ENCODE data around the gene ETS1. TPM values are rescaled to one million over a fixed set of nuclear protein-coding genes. Genes with fewer than 3 reads are reported as not detected.

ETS1 gene
- total RNA-seq, 1 experiment from 2014 or later: 1.1 TPM

- H3K4me1 ChIP-seq: peaks cover 13% of the 10 kb centered on the region
- H3K4me1 Mint-ChIP-seq (ENCODE audit: low read depth, unreplicated experiment): peaks cover 12% of the 10 kb centered on the region
- POLR2A ChIA-PET: interaction anchor here (0.7 kb wide), 1 partner anchor 62 kb away, joined by 4 read pairs; no protein-coding TSS in a partner anchor
- no peaks in the 10 kb centered on the region for H3K9me3 Mint-ChIP-seq (ENCODE audit: unreplicated experiment)
- TF ChIP-seq, protein P1, sequence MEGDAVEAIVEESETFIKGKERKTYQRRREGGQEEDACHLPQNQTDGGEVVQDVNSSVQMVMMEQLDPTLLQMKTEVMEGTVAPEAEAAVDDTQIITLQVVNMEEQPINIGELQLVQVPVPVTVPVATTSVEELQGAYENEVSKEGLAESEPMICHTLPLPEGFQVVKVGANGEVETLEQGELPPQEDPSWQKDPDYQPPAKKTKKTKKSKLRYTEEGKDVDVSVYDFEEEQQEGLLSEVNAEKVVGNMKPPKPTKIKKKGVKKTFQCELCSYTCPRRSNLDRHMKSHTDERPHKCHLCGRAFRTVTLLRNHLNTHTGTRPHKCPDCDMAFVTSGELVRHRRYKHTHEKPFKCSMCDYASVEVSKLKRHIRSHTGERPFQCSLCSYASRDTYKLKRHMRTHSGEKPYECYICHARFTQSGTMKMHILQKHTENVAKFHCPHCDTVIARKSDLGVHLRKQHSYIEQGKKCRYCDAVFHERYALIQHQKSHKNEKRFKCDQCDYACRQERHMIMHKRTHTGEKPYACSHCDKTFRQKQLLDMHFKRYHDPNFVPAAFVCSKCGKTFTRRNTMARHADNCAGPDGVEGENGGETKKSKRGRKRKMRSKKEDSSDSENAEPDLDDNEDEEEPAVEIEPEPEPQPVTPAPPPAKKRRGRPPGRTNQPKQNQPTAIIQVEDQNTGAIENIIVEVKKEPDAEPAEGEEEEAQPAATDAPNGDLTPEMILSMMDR (IDR thresholded peaks at IDR 0.05; ENCODE audit: insufficient read depth in 1 of 2, low read depth in 1 of 2, low read length in 1 of 2, severe bottlenecking in 1 of 2, unreplicated experiment in 1 of 2): no peak
- CTCF ChIA-PET: interaction anchor here (0.6 kb wide), 1 partner anchor 120 kb away, joined by 6 read pairs; no protein-coding TSS in a partner anchor
- intact Hi-C loops (cut with micrococcal nuclease; ENCODE audit: unreplicated experiment): no loop called here
- H3K4me3 Mint-ChIP-seq (ENCODE audit: unreplicated experiment): no peak overlapping the region
- peak; percentile 55 to 77 for DNase-seq
- no peak overlapping the region for H3K4me3 ChIP-seq (ENCODE audit: low read depth, low read length)
- H3K27ac Mint-ChIP-seq (ENCODE audit: unreplicated experiment): no peak overlapping the region
- BruUV-seq (replicated peaks): no TSS peak
- no peaks in the 10 kb centered on the region for H3K27me3 ChIP-seq (replicated peaks; ENCODE audit: control insufficient read depth, insufficient read depth, low read length)
- H3K27me3 Mint-ChIP-seq (ENCODE audit: insufficient read depth, unreplicated experiment): no peaks in the 10 kb centered on the region
- no peaks in the 10 kb centered on the region for H3K9me3 ChIP-seq
- no peaks in the 10 kb centered on the region for H3K36me3 Mint-ChIP-seq (ENCODE audit: insufficient read depth, unreplicated experiment)
- no peaks in the 10 kb centered on the region for H3K36me3 ChIP-seq (ENCODE audit: control insufficient read depth, insufficient read depth, low read length)
Observed at GRCh38 chr11:128424851-128425285, 162.5 kb downstream of the ETS1 start.

DNA sequence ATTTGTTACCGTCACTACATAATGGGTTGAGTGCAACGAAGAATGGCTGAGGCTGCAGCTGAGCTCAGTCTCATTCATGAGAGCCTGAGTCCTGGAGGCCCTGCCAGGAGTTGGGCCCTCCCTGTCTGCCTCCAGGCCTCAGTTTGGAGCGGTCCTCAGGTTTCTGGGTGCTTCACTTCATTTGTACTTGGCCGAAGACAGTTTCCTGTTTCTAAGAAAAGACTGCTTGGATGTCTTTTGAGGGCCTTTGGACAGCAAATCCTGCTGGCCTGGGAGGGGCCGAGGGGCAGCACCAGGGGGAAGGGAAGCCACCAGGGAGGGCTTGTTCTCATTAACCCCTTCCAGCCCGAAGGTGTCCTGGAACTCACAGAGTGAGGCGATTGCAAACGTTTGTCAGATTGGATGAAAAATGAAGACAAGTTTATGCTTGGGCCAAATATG lies 163.1 kb downstream of the ETS1 start:
- no peak overlapping the region for H3K27ac Mint-ChIP-seq (ENCODE audit: unreplicated experiment)
- H3K9me3 Mint-ChIP-seq (ENCODE audit: unreplicated experiment): no peaks in the 10 kb centered on the region
- Histone ChIP-seq H3K27me3 (replicated peaks; ENCODE audit: control insufficient read depth, insufficient read depth, low read length) (no peaks in the 10 kb centered on the region), H3K4me1 (peaks cover 13% of the 10 kb centered on the region), H3K4me3 (ENCODE audit: low read depth, low read length) (no peak overlapping the region), H3K36me3 (ENCODE audit: control insufficient read depth, insufficient read depth, low read length) (no peaks in the 10 kb centered on the region), H3K9me3 (no peaks in the 10 kb centered on the region)
- TF ChIP-seq, protein P1 (IDR thresholded peaks at IDR 0.05; ENCODE audit: insufficient read depth in 1 of 2, low read depth in 1 of 2, low read length in 1 of 2, severe bottlenecking in 1 of 2, unreplicated experiment in 1 of 2): no peak
- H3K4me1 Mint-ChIP-seq (ENCODE audit: low read depth, unreplicated experiment): peaks cover 12% of the 10 kb centered on the region
- ChIA-PET POLR2A (no interaction called here), CTCF (no interaction called here)
- DNase-seq: no peak
- no peaks in the 10 kb centered on the region for H3K27me3 Mint-ChIP-seq (ENCODE audit: insufficient read depth, unreplicated experiment)
- H3K36me3 Mint-ChIP-seq (ENCODE audit: insufficient read depth, unreplicated experiment): no peaks in the 10 kb centered on the region
- no peak overlapping the region for H3K4me3 Mint-ChIP-seq (ENCODE audit: unreplicated experiment)
- intact Hi-C loops (cut with micrococcal nuclease; ENCODE audit: unreplicated experiment): no loop called here
- BruUV-seq (replicated peaks): no TSS peak

DNA sequence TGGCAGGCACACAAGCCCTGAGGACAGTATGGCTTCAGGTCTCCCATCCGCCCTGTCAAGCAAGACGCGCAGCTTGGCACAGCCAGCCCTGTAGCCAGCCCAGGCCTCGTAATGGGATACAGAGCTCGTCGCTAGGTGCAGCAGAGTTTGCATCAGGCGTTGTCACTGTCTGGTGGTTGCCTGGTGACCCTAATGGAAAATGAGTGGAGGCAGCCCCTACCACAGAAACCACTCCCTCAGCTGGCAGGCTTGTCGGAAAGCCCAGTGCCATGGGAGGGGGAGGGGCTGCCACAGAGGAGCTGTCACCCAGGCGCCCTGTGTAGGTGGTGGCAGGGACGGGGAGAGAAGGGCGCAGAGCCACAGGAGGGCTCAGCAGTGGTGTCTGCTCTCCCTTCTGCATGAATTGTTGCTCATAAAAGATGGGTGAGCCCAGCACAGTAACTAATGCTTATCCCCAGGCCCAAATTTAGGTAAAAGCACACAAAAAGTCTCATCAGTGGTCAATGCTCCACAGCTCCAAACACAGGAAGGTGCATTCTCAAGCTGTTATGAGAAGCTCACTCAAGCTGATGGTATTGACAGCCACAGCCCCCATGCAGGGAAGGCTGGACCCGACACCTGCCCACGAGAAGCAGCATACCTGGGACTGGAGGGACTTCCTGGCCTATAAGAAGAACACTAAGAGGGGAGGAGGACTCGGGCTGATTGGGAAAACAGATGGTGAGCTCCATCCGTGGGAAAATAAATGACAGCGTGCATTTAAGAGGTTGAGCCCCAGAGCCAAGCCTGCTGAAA lies 164.6 kb downstream of the ETS1 start:
- intact Hi-C loops (cut with micrococcal nuclease; ENCODE audit: unreplicated experiment): no loop called here
- no TSS peak for BruUV-seq (replicated peaks)
- CTCF ChIA-PET: no interaction called here
- Mint-ChIP-seq H3K4me1 (ENCODE audit: low read depth, unreplicated experiment) (peaks cover 12% of the 10 kb centered on the region), H3K4me3 (ENCODE audit: unreplicated experiment) (no peak overlapping the region), H3K27ac (ENCODE audit: unreplicated experiment) (no peak overlapping the region), H3K27me3 (ENCODE audit: insufficient read depth, unreplicated experiment) (no peaks in the 10 kb centered on the region), H3K36me3 (ENCODE audit: insufficient read depth, unreplicated experiment) (no peaks in the 10 kb centered on the region), H3K9me3 (ENCODE audit: unreplicated experiment) (no peaks in the 10 kb centered on the region)
- Histone ChIP-seq H3K36me3 (ENCODE audit: control insufficient read depth, insufficient read depth, low read length) (no peaks in the 10 kb centered on the region), H3K27me3 (replicated peaks; ENCODE audit: control insufficient read depth, insufficient read depth, low read length) (no peaks in the 10 kb centered on the region), H3K9me3 (no peaks in the 10 kb centered on the region), H3K4me1 (peaks cover 13% of the 10 kb centered on the region), H3K4me3 (ENCODE audit: low read depth, low read length) (no peak overlapping the region)
- POLR2A ChIA-PET: no interaction called here
- no peak for DNase-seq
- TF ChIP-seq, protein P1 (IDR thresholded peaks at IDR 0.05; ENCODE audit: insufficient read depth in 1 of 2, low read depth in 1 of 2, low read length in 1 of 2, severe bottlenecking in 1 of 2, unreplicated experiment in 1 of 2): no peak

Data from Caco-2 (cell line).